HepG2 (cell line): ENCODE data around the gene PRDM15. TPM values are rescaled to one million over a fixed set of nuclear protein-coding genes. Genes with fewer than 3 reads are reported as not detected.

Source experiments
- ATAC-seq: fragments of 200-7000 bp; cut with Tn5 transposase; 3 replicates; pipeline ENCODE4 v1.9.1; 2020; ENCODE audit warnings: mild to moderate bottlenecking, moderate library complexity
- BruUV-seq: library from RNA; stranded (reverse); fragments of 400-500 nt; replicated peaks from 2 replicates; lab custom pipeline; 2021; lab: Mats Ljungman, UMichigan
- CTCF ChIA-PET: fragments of 300-600 bp; formaldehyde crosslinking; extraction: SDS; loops from one replicate; lab custom pipeline; 2021; ENCODE audit warnings: low total read pairs, inconsistent platforms, low intra/inter-chr PET ratio; lab: Yijun Ruan, JAX
- POLR2A ChIA-PET: fragments of 350-600 bp; sonication (Branson Sonifier 250); formaldehyde crosslinking; loops from one replicate; lab custom pipeline; 2020; ENCODE audit warnings: antibody characterized with exemption, inconsistent platforms; lab: Yijun Ruan, JAX
- DNase-seq: peaks from one replicate; pipeline ENCODE4 v3.0.0-alpha.2; 2015; ENCODE audit warnings: low spot score
- FAIRE-seq: peaks from 3 replicates; lab custom pipeline; 2011; peaks lifted over from hg19 to GRCh38; lab: Jason Lieb, UNC
- H2AFZ ChIP-seq: one replicate; pipeline ENCODE4 v1.6.1; 2011; ENCODE audit warnings: low read length, inconsistent platforms
- H3K27ac ChIP-seq: fragments of 300-600 bp; 3 replicates; pipeline ENCODE4 v1.8.0; 2011; ENCODE audit warnings: mixed run types, mild to moderate bottlenecking, mixed read lengths, low read length, inconsistent platforms; ENCODE audit not compliant: insufficient read depth; ENCODE audit errors: extremely low read length
- H3K27me3 ChIP-seq, 2 experiments: fragments of 200-600 bp in 1 of 2; 2 replicates in 1 of 2; 3 replicates in 1 of 2; pipeline versions ENCODE4 v1.6.0 to v1.8.0; 2011; ENCODE audit warnings: low read length in 2 of 2, mild to moderate bottlenecking in 2 of 2, moderate library complexity in 2 of 2, inconsistent platforms in 1 of 2; ENCODE audit not compliant: insufficient read depth in 2 of 2, control insufficient read depth in 1 of 2
- H3K36me3 ChIP-seq, 2 experiments: fragments of 200-600 bp in 1 of 2; replicated peaks in 1 of 2; 2 replicates in 1 of 2; 3 replicates in 1 of 2; pipeline versions ENCODE4 v1.5.1 to v1.8.0; 2011; ENCODE audit warnings: low read length in 2 of 2, inconsistent platforms in 1 of 2; ENCODE audit not compliant: insufficient read depth in 2 of 2, control insufficient read depth in 1 of 2
- H3K4me1 ChIP-seq: 2 replicates; pipeline ENCODE4 v1.5.1; 2012; ENCODE audit warnings: low read length, inconsistent platforms; ENCODE audit not compliant: insufficient read depth
- H3K4me2 ChIP-seq: 2 replicates; pipeline ENCODE4 v1.6.0; 2011; ENCODE audit warnings: low read depth, low read length, inconsistent platforms
- H3K4me3 ChIP-seq, 3 experiments: fragments of 200-600 bp in 1 of 3; sonication (generic), shearing (Covaris generic) in 1 of 3; replicated peaks in 1 of 3; 2 replicates each; pipeline ENCODE4 v1.5.1; 2011 to 2016; ENCODE audit warnings: low read length in 3 of 3, inconsistent platforms in 2 of 3, low read depth in 2 of 3, mild to moderate bottlenecking in 2 of 3, control low read depth in 1 of 3, mixed read lengths in 1 of 3; ENCODE audit not compliant: insufficient read depth in 1 of 3
- H3K79me2 ChIP-seq: one replicate; pipeline ENCODE4 v1.6.1; 2011; ENCODE audit warnings: low read length, inconsistent platforms; ENCODE audit not compliant: insufficient read depth
- H3K9ac ChIP-seq: 2 replicates; pipeline ENCODE4 v1.6.0; 2011; ENCODE audit warnings: mild to moderate bottlenecking, low read depth, low read length, inconsistent platforms; ENCODE audit not compliant: insufficient read depth
- H3K9me3 ChIP-seq: 2 replicates; pipeline ENCODE4 v1.5.1; 2012; ENCODE audit warnings: mild to moderate bottlenecking, low read length
- H4K20me1 ChIP-seq: 2 replicates; pipeline ENCODE4 v1.6.0; 2011; ENCODE audit warnings: inconsistent platforms, mild to moderate bottlenecking, low read length, moderate library complexity; ENCODE audit not compliant: insufficient read depth
- ATF7-NPFF ChIP-seq: sonication (generic); formaldehyde crosslinking; IDR thresholded peaks from 2 replicates; pipeline ENCODE4 v1.8.1; 2023; ENCODE audit warnings: mild to moderate bottlenecking, low read depth, missing genetic modification reagents, moderate library complexity
- E2F1 ChIP-seq: sonication (generic); formaldehyde crosslinking; IDR thresholded peaks from 2 replicates; pipeline ENCODE4 v1.5.0; 2020; ENCODE audit warnings: missing genetic modification reagents
- EED ChIP-seq: sonication (generic); formaldehyde crosslinking; IDR thresholded peaks from 2 replicates; pipeline ENCODE4 v1.5.0; 2020; ENCODE audit warnings: mild to moderate bottlenecking, missing genetic modification reagents
- JDP2 ChIP-seq: sonication (generic); formaldehyde crosslinking; IDR thresholded peaks from 2 replicates; pipeline ENCODE4 v1.8.1; 2022; ENCODE audit warnings: missing genetic modification reagents, borderline replicate concordance
- NBN ChIP-seq: fragments of 450-650 bp; conservative IDR thresholded peaks from 2 replicates; pipeline ENCODE4 v1.6.1; 2017
- TBX3 ChIP-seq: fragments of 450-650 bp; IDR thresholded peaks from 2 replicates; pipeline ENCODE4 v1.6.1; 2017; ENCODE audit warnings: antibody characterized with exemption, mild to moderate bottlenecking, inconsistent platforms, borderline replicate concordance
- ZBTB43 ChIP-seq: sonication (generic); formaldehyde crosslinking; conservative IDR thresholded peaks from 2 replicates; pipeline ENCODE4 v1.4.0; 2020; ENCODE audit warnings: missing genetic modification reagents
- ZNF253 ChIP-seq: sonication (generic); formaldehyde crosslinking; IDR thresholded peaks from 2 replicates; pipeline ENCODE4 v1.8.0; 2022; ENCODE audit warnings: mild to moderate bottlenecking, missing genetic modification reagents, borderline replicate concordance
- ZNF263 ChIP-seq: sonication (generic); formaldehyde crosslinking; IDR thresholded peaks from 2 replicates; pipeline ENCODE4 v1.4.0; 2020; ENCODE audit warnings: missing genetic modification reagents
- WGBS: methylation state at CpG from one replicate; pipeline ENCODE4 v1.1.6; 2017; ENCODE audit warnings: low lambda C conversion rate; 5-methylcytosine and 5-hydroxymethylcytosine counted together
- in situ Hi-C: cut with HindIII; loops from 2 replicates; pipeline ENCODE4 v1.10.0; 2017; ENCODE audit warnings: low pct_unique_long_range_greater_than_20kb; ENCODE audit not compliant: extremely low pct_ligation_motif_present
- intact Hi-C: fragments of 100-400 bp; cut with micrococcal nuclease; formaldehyde crosslinking; loops from one replicate; pipeline ENCODE4 v1.10.0; 2022; ENCODE audit not compliant: unreplicated experiment
- polyA plus RNA-seq, 8 experiments: library from polyadenylated mRNA; depleted of rRNA in 3 of 8; stranded (reverse) in 7 of 8; unstranded in 1 of 8; fragments of >200 nt; fragmentation: Illumina TruSeq in 4 of 8; extraction: Trizol in 4 of 8; gene quantifications; 2 replicates each; pipeline versions ENCODE4 v1.2.1 to v1.2.3, GENCODE V29; 2011 to 2016; ENCODE audit warnings: low read depth in 4 of 8, missing spikeins in 1 of 8, mixed read lengths in 1 of 8; ENCODE audit not compliant: insufficient read depth in 1 of 8
- total RNA-seq, 5 experiments: library from RNA; depleted of rRNA; stranded (reverse); fragments of >200 nt; fragmentation: Illumina TruSeq; extraction: Trizol; gene quantifications; 2 replicates each; pipeline ENCODE4 v1.2.3, GENCODE V29; 2016; ENCODE audit warnings: low read depth in 1 of 5

The PRDM15 gene
- total and polyA plus RNA-seq, 2 of the 13 experiments (the other 11 are each of a cell fraction or from before 2014, with no cell fraction given), result 4.0 to 6.9 TPM

GRCh38 chr21:41810597-41810932, 68.6 kb downstream of the PRDM15 start:
- intact Hi-C loops, result no loop called here
- no peaks in the 10 kb centered on the region for H4K20me1 ChIP-seq

More at GRCh38 chr21:41810597-41810932, 68.6 kb downstream of the PRDM15 start:
- no peak for ATAC-seq
- peaks cover 4 to 37% of the 10 kb centered on the region in 2 experiments; a peak in 4 of 5 replicates for H3K36me3 ChIP-seq
- H3K4me3 ChIP-seq, result no peak overlapping the region
- in situ Hi-C loops, result no loop called here
- FAIRE-seq, result no peak
- no peak overlapping the region for H3K27ac ChIP-seq
- H3K79me2 ChIP-seq, result no peaks in the 10 kb centered on the region
- H3K4me2 ChIP-seq, result no peak overlapping the region
- no peaks in the 10 kb centered on the region for H3K4me1 ChIP-seq
- CTCF ChIA-PET, result no interaction called here
- no peaks in the 10 kb centered on the region for H3K27me3 ChIP-seq
- POLR2A ChIA-PET, result no interaction called here
- no peak overlapping the region for H3K9ac ChIP-seq
- no TSS peak for BruUV-seq
- no peak overlapping the region for H2AFZ ChIP-seq
- DNase-seq, result no peak
- 93% methylated on average over 13 of the region's 13 CpGs for WGBS
- no peaks in the 10 kb centered on the region for H3K9me3 ChIP-seq
- no peak for TF ChIP-seq ZNF263
- TF ChIP-seq ZBTB43, result no peak
- TF ChIP-seq ZNF253, result no peak
- no peak for TF ChIP-seq E2F1 (CRISPR knock-in tag)
- no peak for TF ChIP-seq ATF7-NPFF
- no peak for TF ChIP-seq NBN
- TF ChIP-seq JDP2 (CRISPR knock-in tag), result no peak
- TF ChIP-seq EED, result no peak
- no peak for TF ChIP-seq TBX3
